OCI-LY7 (cell line): ENCODE data around the gene PPP1R36. TPM values are rescaled to one million over a fixed set of nuclear protein-coding genes. Genes with fewer than 3 reads are reported as not detected.

Experiments
- BruUV-seq: library from RNA; stranded (reverse); fragments of 400-500 nt; replicated peaks from 2 replicates; lab custom pipeline; 2021; lab: Mats Ljungman, UMichigan
- CTCF ChIA-PET: fragments of 300-600 bp; sonication (Branson Sonifier 250); formaldehyde crosslinking; loops from one replicate; lab custom pipeline; 2022; ENCODE audit warnings: antibody characterized with exemption; ENCODE audit not compliant: unreplicated experiment; lab: Charles Lee
- POLR2A ChIA-PET: fragments of 300-600 bp; sonication (Branson Sonifier 250); formaldehyde crosslinking; loops from one replicate; lab custom pipeline; 2022; ENCODE audit warnings: antibody characterized with exemption; lab: Charles Lee
- DNase-seq: peaks from one replicate; pipeline ENCODE4 v3.0.0-alpha.2; 2015; ENCODE audit warnings: low spot score
- H2AFZ ChIP-seq: fragments of 200-600 bp; sonication (generic), shearing (Covaris generic); 2 replicates; pipeline ENCODE4 v1.6.1; 2014; ENCODE audit warnings: mild to moderate bottlenecking, antibody characterized with exemption, low read length, moderate library complexity
- H3K27ac ChIP-seq: fragments of 200-600 bp; sonication (generic); 2 replicates; pipeline ENCODE4 v1.5.1; 2014; ENCODE audit warnings: mixed run types, low read depth, mild to moderate bottlenecking, moderate library complexity, low read length, inconsistent platforms; ENCODE audit not compliant: poor library complexity, severe bottlenecking
- H3K36me3 ChIP-seq: fragments of 200-600 bp; sonication (generic); 2 replicates; pipeline ENCODE4 v1.6.1; 2014; ENCODE audit warnings: mild to moderate bottlenecking, antibody characterized with exemption, low read length, moderate library complexity, mixed read lengths; ENCODE audit not compliant: insufficient read depth
- H3K4me1 ChIP-seq: fragments of 200-600 bp; sonication (generic); 2 replicates; pipeline ENCODE4 v1.5.1; 2014; ENCODE audit warnings: mild to moderate bottlenecking, low read length; ENCODE audit not compliant: insufficient read depth, poor library complexity, severe bottlenecking
- H3K4me2 ChIP-seq: fragments of 200-600 bp; sonication (generic); 2 replicates; pipeline ENCODE4 v1.6.1; 2014; ENCODE audit warnings: mild to moderate bottlenecking, low read length
- H3K4me3 ChIP-seq: fragments of 200-600 bp; sonication (generic); 2 replicates; pipeline ENCODE4 v1.5.1; 2014; ENCODE audit warnings: mild to moderate bottlenecking, low read depth, low read length; ENCODE audit not compliant: poor library complexity, severe bottlenecking
- H3K79me2 ChIP-seq: fragments of 200-600 bp; sonication (generic); 2 replicates; pipeline ENCODE4 v1.6.1; 2016; ENCODE audit warnings: low read depth, mild to moderate bottlenecking, low read length, moderate library complexity, mixed read lengths; ENCODE audit not compliant: insufficient read depth
- H3K9me2 ChIP-seq: fragments of 200-600 bp; sonication (generic); 2 replicates; pipeline ENCODE4 v1.6.1; 2016; ENCODE audit warnings: mild to moderate bottlenecking, low read length, mixed read lengths; ENCODE audit not compliant: insufficient read depth
- H3K9me3 ChIP-seq: fragments of 200-600 bp; sonication (generic); 2 replicates; pipeline ENCODE4 v1.6.1; 2014; ENCODE audit warnings: mild to moderate bottlenecking, mixed run types, low read length, mixed read lengths
- H4K20me1 ChIP-seq: fragments of 200-600 bp; sonication (generic); 2 replicates; pipeline ENCODE4 v1.6.1; 2014; ENCODE audit warnings: mild to moderate bottlenecking, antibody characterized with exemption, low read length, moderate library complexity, mixed read lengths; ENCODE audit not compliant: insufficient read depth
- CTCF ChIP-seq: fragments of 200-600 bp; sonication (generic); conservative IDR thresholded peaks from 2 replicates; pipeline ENCODE4 v1.5.1; 2014; ENCODE audit warnings: mild to moderate bottlenecking, antibody characterized with exemption, low read length, moderate library complexity, mixed read lengths
- EZH2phosphoT487 ChIP-seq: fragments of 200-600 bp; sonication (generic); IDR thresholded peaks from 2 replicates; pipeline ENCODE4 v1.6.1; 2018; ENCODE audit warnings: low read depth, borderline replicate concordance, mild to moderate bottlenecking, mixed run types, antibody characterized with exemption, low read length, moderate library complexity, mixed read lengths
- intact Hi-C: fragments of 100-400 bp; cut with micrococcal nuclease; formaldehyde crosslinking; loops from one replicate; pipeline ENCODE4 v1.10.0; 2022; ENCODE audit not compliant: unreplicated experiment
- total RNA-seq, 2 experiments: library from RNA; depleted of rRNA in 1 of 2; stranded (reverse); fragments of >200 nt in 1 of 2; shearing (Covaris generic) in 1 of 2; gene quantifications; 2 replicates each; pipeline ENCODE4 v1.2.3, GENCODE V29; 2014 to 2022

Gene PPP1R36
- total RNA-seq, 2 experiments from 2014 or later = not detected

GRCh38 chr14:64501411-64502171 is 48.2 kb upstream of the PPP1R36 start:
- Histone ChIP-seq H4K20me1 (peaks cover 24% of the 10 kb centered on the region), H3K4me1 (peaks cover 42% of the 10 kb centered on the region), H3K79me2 (peaks cover 77% of the 10 kb centered on the region), H3K9me3 (no peaks in the 10 kb centered on the region), H3K36me3 (peaks cover 32% of the 10 kb centered on the region), H3K4me2 (peak overlapping the region; percentile 99), H3K9me2 (no peaks in the 10 kb centered on the region), H3K27ac (peak overlapping the region; percentile 96), H2AFZ (peak overlapping the region; percentile 6; the same call in 1 of the 2 replicates), H3K4me3 (peak overlapping the region; percentile 87)
- ChIA-PET POLR2A (interaction anchor here (0.5 to 3.1 kb wide), 10 partner anchors 11 to 782 kb away, joined by 3 to 13 read pairs (median 4); partner anchors contain the start of gene MTHFD1), CTCF (interaction anchor here (0.9 kb wide), 1 partner anchor 114 kb away, joined by 3 read pairs; no protein-coding TSS in a partner anchor)
- DNase-seq = peak; percentile 28
- intact Hi-C loops = loop anchor here (2.0 to 10.0 kb wide), 4 partner anchors 113 to 777 kb away; partner anchors contain the start of genes MTHFD1, SGPP1 and SYNE2
- BruUV-seq = no TSS peak
- no peak for TF ChIP-seq EZH2phosphoT487
- TF ChIP-seq CTCF = no peak

GRCh38 chr14:64502456-64502855 is 47.3 kb upstream of the PPP1R36 start:
- BruUV-seq = no TSS peak
- Histone ChIP-seq H3K36me3 (peaks cover 24% of the 10 kb centered on the region), H3K9me2 (no peaks in the 10 kb centered on the region), H3K79me2 (peaks cover 77% of the 10 kb centered on the region), H4K20me1 (peaks cover 28% of the 10 kb centered on the region), H3K4me2 (peak overlapping the region; percentile 99), H3K27ac (peak overlapping the region; percentile 96), H3K4me1 (peaks cover 51% of the 10 kb centered on the region), H3K9me3 (no peaks in the 10 kb centered on the region), H3K4me3 (peak overlapping the region; percentile 87), H2AFZ (peak overlapping the region; percentile 67; the same call in 1 of the 2 replicates)
- POLR2A ChIA-PET = interaction anchor here (0.8 to 3.1 kb wide), 7 partner anchors 9 to 165 kb away, joined by 3 to 13 read pairs (median 4); partner anchors contain the start of gene MTHFD1
- CTCF ChIA-PET = interaction anchor here (1.0 to 1.1 kb wide), 2 partner anchors 9 to 11 kb away, joined by 3 to 4 read pairs; no protein-coding TSS in a partner anchor
- intact Hi-C loops = loop anchor here (2.0 to 10.0 kb wide), 4 partner anchors 114 to 778 kb away; partner anchors contain the start of genes MTHFD1, SGPP1 and SYNE2
- TF ChIP-seq EZH2phosphoT487 = no peak
- no peak for TF ChIP-seq CTCF
- DNase-seq = peak; percentile 48
